ENCODE measurements around the gene EPHB4. TPM values are rescaled to one million over a fixed set of nuclear protein-coding genes. Genes with fewer than 3 reads are reported as not detected.
"Not testable (repeated sequence)": the region's sequence is repeated elsewhere in the genome, so short reads cannot be mapped to it uniquely, and the experiment has no call there.

Gene EPHB4
- total RNA-seq, 4 donors from 2014 or later: 29.1 to 55.0 (median 36.5) TPM

GRCh38 chr7:100764841-100765240 is 62.5 kb downstream of the EPHB4 start:
- intact Hi-C loops (cut with DNase I): no loop called here
- H3K27me3 ChIP-seq: peaks cover 0 to 9% (median 0%) of the 10 kb centered on the region in 4 donors
- H3K9me3 ChIP-seq: no peaks in the 10 kb centered on the region
- no peak overlapping the region for H3K27ac ChIP-seq
- TF ChIP-seq POLR2A (IDR thresholded peaks at IDR 0.05): no peak
- no peak for TF ChIP-seq CTCF (IDR thresholded peaks at IDR 0.05)
- H3K4me3 ChIP-seq: no peak overlapping the region
- 40 to 42% methylated on average over 3 to 7 of the region's 10 CpGs for WGBS, 2 donors
- DNase-seq: no peak
- H3K4me1 ChIP-seq: peaks cover 0 to 13% (median 0%) of the 10 kb centered on the region in 3 donors
- H3K36me3 ChIP-seq: no peaks in the 10 kb centered on the region

- 35 to 40% methylated on average over 1 to 5 of the region's 14 CpGs for WGBS, 2 donors
- Histone ChIP-seq H3K9me3 (no peaks in the 10 kb centered on the region), H3K27ac (no peak overlapping the region), H3K4me1 (peaks cover 0 to 13% (median 0%) of the 10 kb centered on the region in 3 donors), H3K4me3 (no peak overlapping the region), H3K27me3 (peaks cover 0 to 10% (median 0%) of the 10 kb centered on the region in 4 donors), H3K36me3 (no peaks in the 10 kb centered on the region)
- TF ChIP-seq POLR2A (IDR thresholded peaks at IDR 0.05): no peak
- TF ChIP-seq CTCF (IDR thresholded peaks at IDR 0.05): no peak
- no peak for DNase-seq
- intact Hi-C loops (cut with DNase I): no loop called here
Observed at GRCh38 chr7:100763556-100764140, 63.7 kb downstream of the EPHB4 start.

- H3K27ac ChIP-seq; H3K36me3 ChIP-seq; H3K9me3 ChIP-seq; intact Hi-C loops (cut with DNase I); DNase-seq; H3K4me3 ChIP-seq: not testable (repeated sequence)
- H3K27me3 ChIP-seq: peaks cover 0 to 13% (median 0%) of the 10 kb centered on the region in 4 donors
- WGBS, 2 donors: 27 to 56% methylated on average over 5 of the region's 5 CpGs
- H3K4me1 ChIP-seq: peaks cover 0 to 13% (median 0%) of the 10 kb centered on the region in 3 donors
Observed at GRCh38 chr7:100762841-100763240, 64.5 kb downstream of the EPHB4 start.

GRCh38 chr7:100759357-100760171 is 67.8 kb downstream of the EPHB4 start:
- no peak for DNase-seq
- 62 to 66% methylated on average over 12 to 13 of the region's 19 CpGs for WGBS, 2 donors
- H3K4me1 ChIP-seq: peaks cover 0 to 13% (median 0%) of the 10 kb centered on the region in 3 donors

GRCh38 chr7:100753750-100754149 is 73.6 kb downstream of the EPHB4 start:
- Histone ChIP-seq H3K9me3 (no peaks in the 10 kb centered on the region), H3K4me3 (no peak overlapping the region), H3K4me1 (no peaks in the 10 kb centered on the region), H3K27me3 (peaks cover 0 to 34% (median 0%) of the 10 kb centered on the region in 4 donors), H3K27ac (no peak overlapping the region), H3K36me3 (no peaks in the 10 kb centered on the region)
- 53 to 66% methylated on average over 3 of the region's 3 CpGs for WGBS, 2 donors
- DNase-seq: no peak
- intact Hi-C loops (cut with DNase I): no loop called here
- TF ChIP-seq POLR2A (IDR thresholded peaks at IDR 0.05) (no peak), CTCF (IDR thresholded peaks at IDR 0.05) (no peak)

More at GRCh38 chr7:100759357-100760171, 67.8 kb downstream of the EPHB4 start:
- peaks cover 0 to 13% (median 0%) of the 10 kb centered on the region in 4 donors for H3K27me3 ChIP-seq
- TF ChIP-seq CTCF (IDR thresholded peaks at IDR 0.05) (no peak), POLR2A (IDR thresholded peaks at IDR 0.05) (no peak)
- H3K36me3 ChIP-seq: no peaks in the 10 kb centered on the region
- intact Hi-C loops (cut with DNase I): no loop called here
- no peak overlapping the region for H3K4me3 ChIP-seq
- no peak overlapping the region for H3K27ac ChIP-seq
- no peaks in the 10 kb centered on the region for H3K9me3 ChIP-seq
